Natural killer cell treated with Interleukin-12 subunit alpha and Interleukin-12 subunit beta and Interleukin-15 and Interleukin-18, amount 100 ng/mL, for 72 hours (primary cell): Measurements from ENCODE around the gene TEKTIP1. TPM values are rescaled to one million over a fixed set of nuclear protein-coding genes. Genes with fewer than 3 reads are reported as not detected.
A peak's percentile ranks its signal among the peaks of the same experiment; 100 is the strongest.
"Not testable (repeated sequence)": the region's sequence is repeated elsewhere in the genome, so short reads cannot be mapped to it uniquely, and the experiment has no call there.

Experiments used
- ATAC-seq, 2 donors: fragments of 150-1000 bp; cut with Tn5 transposase in 1 of 2; sonication (Bioruptor Pico), chemical (Tn5 transposase) in 1 of 2; 2 replicates each; pipeline ENCODE4 v1.10.0; 2021
- DNase-seq: peaks from one replicate; pipeline ENCODE4 v3.0.0; 2022; ENCODE audit warnings: low spot score
- H3K27ac Mint-ChIP-seq, 2 donors: 1 replicate in 1 of 2; 2 replicates in 1 of 2; pipeline ENCODE4 v1.8.0; 2022; ENCODE audit warnings: mixed read lengths in 2 of 2, mild to moderate bottlenecking in 1 of 2, moderate library complexity in 1 of 2
- H3K27me3 Mint-ChIP-seq, 2 donors: 1 replicate in 1 of 2; 2 replicates in 1 of 2; pipeline ENCODE4 v1.8.0; 2022; ENCODE audit warnings: mixed read lengths in 2 of 2
- H3K36me3 Mint-ChIP-seq: one replicate; pipeline ENCODE4 v1.8.0; 2022; ENCODE audit warnings: mixed read lengths
- H3K4me1 Mint-ChIP-seq, 2 donors: 1 replicate in 1 of 2; 2 replicates in 1 of 2; pipeline ENCODE4 v1.8.0; 2022; ENCODE audit warnings: low read depth in 2 of 2, mixed read lengths in 2 of 2, mild to moderate bottlenecking in 1 of 2
- H3K4me3 Mint-ChIP-seq: one replicate; pipeline ENCODE4 v1.8.0; 2022; ENCODE audit warnings: mixed read lengths
- H3K9me3 Mint-ChIP-seq: 2 replicates; pipeline ENCODE4 v1.8.0; 2022; ENCODE audit warnings: mixed read lengths
- total RNA-seq, 2 donors: library from RNA; stranded (reverse); gene quantifications; one replicate each; pipeline ENCODE4 v1.2.3, GENCODE V29; 2022

TEKTIP1 gene
- total RNA-seq, 2 donors from 2014 or later, result 3.3 to 4.4 TPM

- no peak for DNase-seq
- no peaks in the 10 kb centered on the region for H3K27me3 Mint-ChIP-seq
- H3K36me3 Mint-ChIP-seq, result no peaks in the 10 kb centered on the region
- peaks cover 22 to 32% of the 10 kb centered on the region in 2 donors for H3K4me1 Mint-ChIP-seq
- no peaks in the 10 kb centered on the region for H3K9me3 Mint-ChIP-seq
- peak overlapping the region; percentile 70 to 87 for H3K27ac Mint-ChIP-seq
- H3K4me3 Mint-ChIP-seq, result peak overlapping the region; percentile 98
- peak; percentile 37 to 51 for ATAC-seq
Observed at GRCh38 chr19:3556978-3557460, 18.0 kb downstream of the TEKTIP1 start.

DNA sequence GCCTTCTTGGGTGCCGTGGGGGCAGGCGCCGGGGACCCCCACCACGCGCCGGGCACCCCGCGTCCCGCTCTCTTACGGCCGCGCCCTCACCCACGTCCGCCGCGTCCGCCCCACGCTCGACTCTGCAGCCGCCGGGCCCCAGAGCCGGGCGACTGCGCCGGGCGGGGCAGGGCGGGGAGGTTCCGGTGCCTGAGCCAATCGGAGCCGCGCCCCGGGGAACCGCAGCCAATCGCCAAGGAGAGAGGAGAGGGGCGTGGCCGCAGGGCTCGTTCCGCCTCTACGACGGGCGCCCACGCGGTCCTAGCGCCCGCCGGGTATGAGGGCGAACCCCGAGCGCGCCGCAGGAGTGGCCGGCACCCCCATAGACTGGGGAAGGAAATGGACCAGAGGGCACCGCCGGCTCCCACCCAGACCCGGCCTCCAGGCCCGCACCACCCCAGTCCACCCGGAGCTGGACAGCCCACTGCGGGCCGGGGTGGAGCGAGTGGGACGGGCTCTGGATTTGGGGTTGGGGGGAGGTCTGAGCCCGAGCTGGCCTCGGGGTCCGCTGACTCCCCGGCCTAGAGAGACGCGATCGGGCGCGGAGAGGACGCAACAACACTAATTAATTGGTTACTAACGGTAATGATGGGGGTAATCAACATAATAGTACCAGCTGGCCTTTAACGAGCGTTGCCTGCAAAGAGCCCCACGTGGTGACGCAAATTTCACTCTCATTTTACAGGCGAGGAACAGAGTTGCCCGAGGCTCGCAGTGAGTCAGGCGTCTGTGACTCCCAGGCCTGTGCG, 18.7 kb downstream of the TEKTIP1 start, which contains the start of gene MFSD12:
Gene MFSD12, minus strand, starts transcription at position 126 of the 788 bp plus-strand sequence. CDS start 183 bp downstream, outside the sequence.
- Mint-ChIP-seq H3K36me3 (no peaks in the 10 kb centered on the region), H3K4me3 (peak within 1 kb of the TSS; percentile 98), H3K9me3 (no peaks in the 10 kb centered on the region), H3K27ac (peak within 1 kb of the TSS; percentile 73 to 87), H3K27me3 (no peaks in the 10 kb centered on the region), H3K4me1 (peaks cover 22 to 32% of the 10 kb centered on the region in 2 donors)
- peak; percentile 97 for DNase-seq
- peak; percentile 97 to 98 for ATAC-seq

GRCh38 chr19:3563709-3564524, 24.9 kb downstream of the TEKTIP1 start:
- H3K27ac Mint-ChIP-seq, result no peak overlapping the region
- peaks cover 0 to 3% of the 10 kb centered on the region in 2 donors for H3K4me1 Mint-ChIP-seq
- no peak overlapping the region for H3K4me3 Mint-ChIP-seq
- H3K27me3 Mint-ChIP-seq, result no peaks in the 10 kb centered on the region
- ATAC-seq (no peak), DNase-seq (no peak)
- H3K36me3 Mint-ChIP-seq, result no peaks in the 10 kb centered on the region
- no peaks in the 10 kb centered on the region for H3K9me3 Mint-ChIP-seq

DNA sequence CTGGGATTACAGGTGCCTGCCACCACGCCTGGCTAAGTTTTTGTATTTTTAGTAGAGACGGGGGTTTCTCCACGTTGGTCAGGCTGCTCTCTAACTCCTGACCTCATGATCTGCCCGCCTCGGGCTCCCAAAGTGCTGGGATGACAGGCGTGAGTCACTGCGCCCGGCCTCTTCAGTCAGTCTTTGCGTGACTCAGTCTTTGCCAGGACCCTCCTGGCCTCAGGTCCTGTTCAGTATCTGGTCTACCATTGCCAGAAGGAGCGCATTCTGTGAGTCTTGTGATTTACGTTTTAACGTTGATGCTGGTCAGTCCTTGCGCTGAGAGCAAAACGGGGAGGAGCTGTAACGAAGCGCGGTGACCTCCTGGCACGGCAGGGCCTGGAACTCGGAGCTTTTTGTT, 26.2 kb downstream of the TEKTIP1 start:
- DNase-seq, result no peak
- no peaks in the 10 kb centered on the region for H3K27me3 Mint-ChIP-seq

GRCh38 chr19:3570042-3570441, 31.1 kb downstream of the TEKTIP1 start:
- H3K36me3 Mint-ChIP-seq, ATAC-seq, H3K4me3 Mint-ChIP-seq, H3K27me3 Mint-ChIP-seq, DNase-seq, H3K27ac Mint-ChIP-seq, H3K9me3 Mint-ChIP-seq: not testable (repeated sequence)
- peaks cover 8 to 14% of the 10 kb centered on the region in 2 donors for H3K4me1 Mint-ChIP-seq

More for the DNA sequence above, 26.2 kb downstream of the TEKTIP1 start:
- H3K36me3 Mint-ChIP-seq, result no peaks in the 10 kb centered on the region
- H3K4me1 Mint-ChIP-seq, result no peaks in the 10 kb centered on the region
- no peak overlapping the region for H3K27ac Mint-ChIP-seq
- ATAC-seq, result no peak
- no peak overlapping the region for H3K4me3 Mint-ChIP-seq
- H3K9me3 Mint-ChIP-seq, result no peaks in the 10 kb centered on the region

- Mint-ChIP-seq H3K36me3 (no peaks in the 10 kb centered on the region), H3K4me1 (peaks cover 8 to 18% of the 10 kb centered on the region in 2 donors), H3K4me3 (no peak overlapping the region), H3K27me3 (no peaks in the 10 kb centered on the region), H3K9me3 (no peaks in the 10 kb centered on the region), H3K27ac (no peak overlapping the region)
- no peak for DNase-seq
- ATAC-seq, result no peak
Observed at GRCh38 chr19:3570606-3571011, 31.6 kb downstream of the TEKTIP1 start.

DNA sequence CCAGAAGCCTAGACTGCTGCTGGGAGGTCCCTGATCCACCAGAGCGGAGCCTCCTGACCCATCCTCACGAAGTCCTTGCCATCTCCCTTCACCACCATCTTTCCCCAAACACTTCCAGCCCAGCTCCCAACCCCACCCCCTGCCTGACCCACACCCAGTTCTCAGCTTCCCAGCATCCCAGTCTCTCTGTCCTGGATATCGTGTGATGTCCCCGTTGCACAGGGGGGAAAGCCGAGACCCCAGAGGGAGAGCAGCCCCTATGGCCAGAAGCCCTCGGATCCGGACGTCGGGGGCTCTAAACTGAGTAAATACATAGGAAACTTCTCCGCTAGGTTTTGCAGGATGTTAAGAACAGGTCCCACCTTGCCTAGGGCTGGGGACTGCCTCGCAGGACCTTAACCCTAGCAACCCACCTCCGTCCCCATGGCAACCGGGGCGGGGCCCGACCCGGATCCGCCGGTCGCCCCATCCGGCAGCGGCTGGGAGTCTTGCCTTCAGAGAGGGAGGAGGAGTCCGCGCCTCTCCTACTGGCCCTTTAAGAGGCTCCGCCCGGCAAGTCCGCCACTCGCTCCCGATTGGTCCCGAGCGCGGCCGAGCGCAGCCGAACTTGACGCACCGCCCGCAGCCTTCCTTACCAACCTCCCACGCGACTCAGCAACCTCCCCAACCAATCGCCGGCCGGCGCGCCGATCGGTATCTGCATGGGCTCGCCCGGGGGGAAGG, 33.3 kb downstream of the TEKTIP1 start:
- Mint-ChIP-seq H3K27me3 (no peaks in the 10 kb centered on the region), H3K4me1 (peaks cover 8 to 18% of the 10 kb centered on the region in 2 donors), H3K27ac (peak overlapping the region in 1 of 2 donors; percentile 35), H3K4me3 (peak overlapping the region; percentile 81), H3K9me3 (no peaks in the 10 kb centered on the region), H3K36me3 (no peaks in the 10 kb centered on the region)
- DNase-seq, result peak; percentile 100
- peak; percentile 97 to 98 for ATAC-seq

DNA sequence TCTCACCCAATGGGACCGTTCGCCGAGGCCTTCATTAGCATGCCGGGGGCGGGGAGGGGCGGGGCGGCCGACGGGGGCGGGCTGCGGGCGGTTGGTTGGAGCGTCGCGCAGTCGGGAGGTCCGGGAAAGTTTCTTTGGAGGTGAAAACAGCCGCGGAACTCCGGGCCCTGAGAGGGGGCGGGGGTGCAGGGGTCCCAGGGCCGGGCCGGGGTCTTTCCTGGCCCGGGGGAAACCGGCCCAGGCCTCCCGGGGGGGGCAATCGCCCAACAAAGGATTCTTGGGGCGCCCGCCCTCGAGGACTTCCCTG, 33.8 kb downstream of the TEKTIP1 start, which contains the start of gene HMG20B:
Gene HMG20B, plus strand, starts transcription at position 90 of the 307 bp plus-strand sequence. CDS start 366 bp downstream, outside the sequence.
- no peaks in the 10 kb centered on the region for H3K9me3 Mint-ChIP-seq
- peak within 1 kb of the TSS in 1 of 2 donors; percentile 35 for H3K27ac Mint-ChIP-seq
- no peaks in the 10 kb centered on the region for H3K36me3 Mint-ChIP-seq
- no peaks in the 10 kb centered on the region for H3K27me3 Mint-ChIP-seq
- ATAC-seq (no peak), DNase-seq (no peak)
- peak within 1 kb of the TSS; percentile 81 for H3K4me3 Mint-ChIP-seq
- H3K4me1 Mint-ChIP-seq, result peaks cover 8 to 18% of the 10 kb centered on the region in 2 donors

- H3K36me3 Mint-ChIP-seq, result no peaks in the 10 kb centered on the region
- peak overlapping the region; percentile 81 for H3K4me3 Mint-ChIP-seq
- H3K27ac Mint-ChIP-seq, result no peak overlapping the region
- DNase-seq (no peak), ATAC-seq (peak; percentile 2 to 11)
- H3K4me1 Mint-ChIP-seq, result peaks cover 8 to 18% of the 10 kb centered on the region in 2 donors
- no peaks in the 10 kb centered on the region for H3K9me3 Mint-ChIP-seq
- no peaks in the 10 kb centered on the region for H3K27me3 Mint-ChIP-seq
Observed at GRCh38 chr19:3573162-3573857, 34.3 kb downstream of the TEKTIP1 start.

DNA sequence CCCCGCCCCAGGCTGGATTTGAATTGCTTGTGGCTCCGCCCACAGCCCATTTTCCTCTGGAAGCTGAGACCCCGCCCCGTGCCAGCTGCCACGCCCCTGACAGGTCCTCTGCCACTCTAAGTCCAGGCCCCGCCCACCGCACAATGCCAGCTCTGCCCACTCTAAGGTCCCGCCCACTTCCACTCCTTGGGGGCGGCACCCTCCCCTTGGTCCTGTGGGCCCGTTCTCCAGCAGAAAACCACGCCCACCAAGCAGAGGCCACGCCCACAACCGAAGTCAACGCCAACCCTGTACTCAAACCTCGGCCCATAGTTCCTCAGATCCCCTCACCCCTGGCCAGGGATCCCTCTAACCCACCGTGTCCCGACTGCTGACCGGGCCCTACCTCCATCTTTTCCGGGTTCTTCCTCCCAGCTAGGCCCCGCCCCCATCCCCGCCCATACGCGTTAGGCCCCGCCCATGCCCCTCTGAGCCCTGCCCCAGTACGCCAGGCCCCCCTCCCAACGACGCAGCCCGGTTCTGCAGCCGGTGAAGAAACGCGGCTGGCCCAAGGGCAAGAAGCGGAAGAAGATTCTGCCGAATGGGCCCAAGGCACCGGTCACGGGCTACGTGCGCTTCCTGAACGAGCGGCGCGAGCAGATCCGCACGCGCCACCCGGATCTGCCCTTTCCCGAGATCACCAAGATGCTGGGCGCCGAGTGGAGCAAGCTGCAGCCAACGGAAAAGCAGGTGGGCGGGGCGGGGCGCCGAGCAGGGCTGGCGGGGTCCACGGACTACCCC, 35.1 kb downstream of the TEKTIP1 start:
- Mint-ChIP-seq H3K4me3 (peak overlapping the region; percentile 81), H3K27me3 (no peaks in the 10 kb centered on the region), H3K36me3 (no peaks in the 10 kb centered on the region), H3K9me3 (no peaks in the 10 kb centered on the region), H3K27ac (no peak overlapping the region), H3K4me1 (peaks cover 8 to 18% of the 10 kb centered on the region in 2 donors)
- peak; percentile 88 for DNase-seq
- ATAC-seq, result peak; percentile 55 to 64

DNA sequence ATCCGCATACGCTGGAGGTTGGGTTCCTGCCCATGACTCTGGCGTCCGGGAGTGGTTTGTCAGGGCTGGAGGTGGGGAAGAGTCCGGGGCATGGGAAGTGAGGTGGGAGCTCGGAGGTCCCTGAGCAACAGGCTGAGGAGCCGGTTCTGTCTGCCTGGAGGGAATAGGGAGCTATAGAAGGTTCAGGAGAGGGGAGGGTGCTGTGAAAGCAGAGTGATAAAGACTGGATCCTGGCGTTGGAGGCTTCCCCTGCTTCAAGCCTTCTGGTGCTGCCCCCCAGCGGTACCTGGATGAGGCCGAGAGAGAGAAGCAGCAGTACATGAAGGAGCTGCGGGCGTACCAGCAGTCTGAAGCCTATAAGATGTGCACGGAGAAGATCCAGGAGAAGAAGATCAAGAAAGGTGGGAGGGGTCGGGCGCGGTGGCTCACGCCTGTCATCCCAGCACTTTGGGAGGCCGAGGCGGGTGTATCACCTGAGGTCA, 36.3 kb downstream of the TEKTIP1 start:
- peaks cover 8 to 18% of the 10 kb centered on the region in 2 donors for H3K4me1 Mint-ChIP-seq
- no peak overlapping the region for H3K4me3 Mint-ChIP-seq
- DNase-seq (no peak), ATAC-seq (no peak)
- H3K27ac Mint-ChIP-seq, result no peak overlapping the region
- H3K36me3 Mint-ChIP-seq, result no peaks in the 10 kb centered on the region
- no peaks in the 10 kb centered on the region for H3K27me3 Mint-ChIP-seq
- H3K9me3 Mint-ChIP-seq, result no peaks in the 10 kb centered on the region

DNA sequence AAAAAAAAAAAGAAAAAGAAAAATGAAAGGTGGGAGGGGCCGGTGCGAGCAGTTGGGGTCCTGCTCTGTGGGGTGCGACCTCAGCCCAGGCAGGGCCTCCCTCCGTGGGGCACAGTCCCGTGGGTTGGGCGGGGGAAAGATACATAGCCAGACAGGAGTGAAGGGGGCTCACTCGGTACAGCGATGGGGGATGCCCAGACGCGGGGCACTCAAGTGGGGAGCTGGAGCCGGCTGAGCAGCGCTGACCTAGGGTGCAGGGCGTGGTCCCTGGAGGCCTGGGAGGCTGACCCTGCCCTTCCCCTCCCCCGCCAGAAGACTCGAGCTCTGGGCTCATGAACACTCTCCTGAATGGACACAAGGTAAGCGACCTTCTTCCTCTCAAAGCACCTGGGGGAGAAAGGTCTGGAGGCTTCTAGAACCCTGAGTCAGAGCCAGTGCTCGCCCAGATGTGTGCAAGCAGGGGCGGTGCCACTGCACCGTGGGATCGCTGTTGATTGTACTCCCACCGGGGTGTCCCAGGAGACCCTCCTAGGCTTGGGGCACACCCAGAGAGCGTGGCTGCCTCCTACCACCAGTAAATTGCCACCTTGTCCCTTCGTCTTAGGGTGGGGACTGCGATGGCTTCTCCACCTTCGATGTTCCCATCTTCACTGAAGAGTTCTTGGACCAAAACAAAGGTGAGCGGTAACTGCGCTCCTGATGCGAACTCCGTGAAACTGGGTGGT, 37.1 kb downstream of the TEKTIP1 start:
- no peak for DNase-seq
- Mint-ChIP-seq H3K27ac (no peak overlapping the region), H3K27me3 (no peaks in the 10 kb centered on the region), H3K36me3 (no peaks in the 10 kb centered on the region), H3K9me3 (no peaks in the 10 kb centered on the region), H3K4me1 (peaks cover 8 to 18% of the 10 kb centered on the region in 2 donors), H3K4me3 (no peak overlapping the region)
- ATAC-seq, result no peak
